Astrocyte of the spinal cord (primary cell): ENCODE data around the gene CDH9.

Source experiments
- DNase-seq: peaks from one replicate; pipeline ENCODE4 v3.0.0; 2011; ENCODE audit warnings: low read depth, low spot score
- H3K4me3 ChIP-seq: 2 replicates; pipeline ENCODE4 v1.5.1; 2011; ENCODE audit warnings: low read depth, mild to moderate bottlenecking, low read length, moderate library complexity
- in situ Hi-C: cut with HindIII; loops from 2 replicates; pipeline ENCODE4 v1.10.0; 2017; ENCODE audit warnings: low sequenced_read_pairs
- TF ChIP-seq, protein P1 (sequence below): IDR thresholded peaks from 2 replicates; pipeline ENCODE4 v1.5.1; 2012; ENCODE audit warnings: low read depth, mild to moderate bottlenecking, low read length, inconsistent platforms

The CDH9 gene

DNA sequence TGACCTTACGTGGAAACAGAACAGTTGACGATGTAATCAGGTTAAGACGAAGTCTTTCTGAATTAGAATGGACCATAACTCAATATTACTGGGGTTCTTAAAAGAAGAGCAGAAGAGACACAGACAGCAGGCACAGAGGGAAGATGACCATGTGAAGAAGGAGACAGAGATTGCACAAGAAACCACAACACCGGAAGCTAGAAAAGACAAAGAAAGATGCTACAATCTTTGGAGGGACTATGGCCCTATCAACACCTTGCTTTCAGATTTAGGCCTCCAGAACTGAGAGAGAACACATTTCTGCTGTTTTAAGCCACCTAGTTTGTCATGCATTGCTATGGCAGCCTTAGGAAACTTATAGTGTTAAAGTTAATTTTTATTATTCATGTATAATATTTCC, 27.1 kb downstream of the CDH9 start:
- TF ChIP-seq, protein P1, sequence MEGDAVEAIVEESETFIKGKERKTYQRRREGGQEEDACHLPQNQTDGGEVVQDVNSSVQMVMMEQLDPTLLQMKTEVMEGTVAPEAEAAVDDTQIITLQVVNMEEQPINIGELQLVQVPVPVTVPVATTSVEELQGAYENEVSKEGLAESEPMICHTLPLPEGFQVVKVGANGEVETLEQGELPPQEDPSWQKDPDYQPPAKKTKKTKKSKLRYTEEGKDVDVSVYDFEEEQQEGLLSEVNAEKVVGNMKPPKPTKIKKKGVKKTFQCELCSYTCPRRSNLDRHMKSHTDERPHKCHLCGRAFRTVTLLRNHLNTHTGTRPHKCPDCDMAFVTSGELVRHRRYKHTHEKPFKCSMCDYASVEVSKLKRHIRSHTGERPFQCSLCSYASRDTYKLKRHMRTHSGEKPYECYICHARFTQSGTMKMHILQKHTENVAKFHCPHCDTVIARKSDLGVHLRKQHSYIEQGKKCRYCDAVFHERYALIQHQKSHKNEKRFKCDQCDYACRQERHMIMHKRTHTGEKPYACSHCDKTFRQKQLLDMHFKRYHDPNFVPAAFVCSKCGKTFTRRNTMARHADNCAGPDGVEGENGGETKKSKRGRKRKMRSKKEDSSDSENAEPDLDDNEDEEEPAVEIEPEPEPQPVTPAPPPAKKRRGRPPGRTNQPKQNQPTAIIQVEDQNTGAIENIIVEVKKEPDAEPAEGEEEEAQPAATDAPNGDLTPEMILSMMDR = no peak
- in situ Hi-C loops = no loop called here

DNA sequence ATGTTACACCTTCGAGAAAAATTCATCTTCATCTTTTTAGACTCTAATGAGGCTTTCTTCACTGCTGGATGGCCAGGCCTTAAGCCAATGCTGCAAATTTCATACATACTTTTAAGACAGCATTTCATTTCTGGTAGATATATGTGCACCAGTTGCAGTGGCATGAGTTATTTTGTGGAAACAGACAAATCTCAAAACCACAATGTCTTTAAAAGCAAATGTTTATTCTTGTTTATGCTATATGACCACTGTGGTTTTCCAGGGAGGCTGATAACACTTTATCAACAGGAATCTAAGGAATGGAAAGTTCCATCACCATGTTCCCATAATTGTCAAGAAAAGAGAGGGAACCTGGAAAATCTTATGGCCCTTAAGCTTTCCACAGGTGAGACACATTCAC, 27.7 kb downstream of the CDH9 start:
- DNase-seq = no peak
- H3K4me3 ChIP-seq = no peak overlapping the region
- in situ Hi-C loops = no loop called here
- TF ChIP-seq, protein P1 = no peak

More for the DNA sequence above, 27.1 kb downstream of the CDH9 start:
- H3K4me3 ChIP-seq = no peak overlapping the region
- no peak for DNase-seq

DNA sequence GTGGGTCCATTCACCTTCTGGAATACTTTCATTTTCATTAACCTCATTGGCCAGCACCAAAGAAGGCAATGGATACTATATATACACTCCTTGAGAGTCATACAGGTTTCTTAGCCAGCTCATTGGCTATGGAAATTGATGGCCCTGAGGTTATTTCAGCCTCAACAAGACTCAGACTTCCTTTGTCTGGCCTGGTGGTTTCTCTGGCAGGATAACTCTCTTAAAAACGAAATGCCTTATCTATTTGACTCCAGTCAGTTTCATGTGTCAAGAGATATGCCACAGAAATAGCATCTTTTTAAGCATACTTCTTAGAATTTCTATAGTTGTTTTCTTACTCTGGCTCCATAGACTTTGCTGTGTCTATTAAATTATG, 28.9 kb downstream of the CDH9 start:
- no peak overlapping the region for H3K4me3 ChIP-seq
- in situ Hi-C loops = no loop called here
- TF ChIP-seq, protein P1 = no peak
- no peak for DNase-seq

DNA sequence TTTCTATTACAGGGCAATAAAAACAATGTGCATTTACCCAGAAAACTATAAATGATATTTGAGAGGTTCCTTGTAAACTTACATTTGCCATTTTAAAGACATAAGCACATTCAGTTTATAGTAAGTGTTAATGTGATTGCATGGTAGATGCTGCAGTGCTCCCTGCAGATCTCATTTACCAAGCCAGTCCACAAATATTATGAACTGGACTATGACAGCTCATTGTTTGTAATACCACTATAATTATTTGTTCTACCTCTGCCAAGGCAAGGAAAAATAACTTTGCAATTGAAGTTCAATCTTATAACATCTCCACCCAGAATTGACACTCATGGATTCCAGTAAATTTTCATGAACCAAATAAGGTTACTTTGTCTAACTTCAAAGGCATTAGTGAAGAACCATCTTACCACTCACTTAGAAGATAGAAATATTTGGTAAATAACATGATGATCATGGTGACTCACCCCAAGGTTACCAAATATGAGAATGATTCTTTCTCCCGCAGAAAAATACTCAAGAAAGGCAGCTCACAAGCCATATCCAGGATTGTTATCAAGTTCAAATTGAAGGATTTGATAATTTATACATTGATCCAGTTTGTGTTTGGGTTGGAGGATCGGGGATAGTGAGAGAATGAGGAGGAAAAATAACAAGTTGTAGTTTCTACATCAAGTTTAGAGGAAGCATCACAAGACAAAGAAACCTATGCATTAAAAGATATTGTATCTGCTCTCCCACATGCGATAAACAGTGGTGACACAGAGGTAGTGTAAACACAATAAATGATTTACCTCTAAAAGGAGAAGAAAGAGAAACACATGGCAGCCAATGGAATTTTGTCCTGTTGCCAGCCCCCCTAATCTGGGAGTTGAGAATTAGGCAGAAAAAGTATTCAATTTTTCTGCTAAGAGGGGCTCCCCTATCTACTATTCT, 29.5 kb downstream of the CDH9 start:
- in situ Hi-C loops = no loop called here
- H3K4me3 ChIP-seq = no peak overlapping the region
- no peak for DNase-seq
- TF ChIP-seq, protein P1 = no peak

DNA sequence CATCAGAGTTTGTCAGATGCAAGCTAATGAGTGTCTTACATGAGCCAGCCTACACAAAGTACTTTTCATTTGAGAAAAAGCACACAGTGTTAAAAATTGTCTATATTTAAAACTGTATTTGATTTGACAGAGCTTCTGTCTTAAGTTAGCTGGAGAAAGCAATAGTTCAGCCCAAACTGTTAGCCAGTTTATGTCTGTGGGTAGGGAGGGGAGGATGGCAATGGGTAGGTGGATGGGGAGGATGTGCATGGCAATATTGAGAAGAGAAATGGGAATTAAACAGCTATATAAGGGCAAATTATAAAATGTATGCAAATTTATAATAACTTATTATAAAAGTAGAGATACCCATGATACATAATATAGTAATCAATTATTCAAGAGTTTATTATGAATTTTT, 31.3 kb downstream of the CDH9 start:
- DNase-seq = no peak
- no peak overlapping the region for H3K4me3 ChIP-seq
- in situ Hi-C loops = no loop called here
- TF ChIP-seq, protein P1 = no peak

DNA sequence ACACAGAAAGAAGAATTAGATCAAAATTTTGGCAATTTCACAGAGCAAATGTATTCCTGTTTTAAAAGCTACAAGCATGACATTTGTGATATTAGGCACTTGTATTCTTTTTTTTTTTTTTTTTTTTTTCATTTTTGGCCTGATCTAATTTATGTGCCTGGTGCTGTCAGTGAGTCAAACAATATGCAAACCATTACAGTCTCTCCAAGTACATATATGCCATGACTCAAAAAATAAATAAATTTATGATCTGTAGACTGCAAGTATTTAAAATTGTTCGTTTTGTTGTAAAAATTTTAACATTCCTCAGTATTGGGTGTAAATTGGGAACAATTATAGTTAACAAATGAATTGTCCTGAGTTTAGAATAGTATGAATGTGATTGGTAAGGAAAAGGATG, 51.4 kb downstream of the CDH9 start:
- in situ Hi-C loops = no loop called here
- TF ChIP-seq, protein P1 = no peak
- DNase-seq = no peak
- H3K4me3 ChIP-seq = no peak overlapping the region
